ENCODE measurements around the gene DHX38. TPM values are rescaled to one million over a fixed set of nuclear protein-coding genes. Genes with fewer than 3 reads are reported as not detected.

The DHX38 gene
- 10 to 100 TPM; 29.1 to 46.5 (median 36.6) TPM for total RNA-seq
- polyA plus RNA-seq, result 10 to 100 TPM; 41.4 to 50.6 TPM
- long read RNA-seq, donor 1, full-length matches to known transcripts, result 31 of 73 reads
- long read RNA-seq, donor 1, partial matches to known transcripts, result 20 of 73 reads
- long read RNA-seq, donor 1, other reads (novel, unspliced or antisense), result 22 of 73 reads
- long read RNA-seq, donor 2, full-length matches to known transcripts, result 27 of 59 reads
- long read RNA-seq, donor 2, partial matches to known transcripts, result 23 of 59 reads
- long read RNA-seq, donor 2, other reads (novel, unspliced or antisense), result 9 of 59 reads
- long read RNA-seq, donor 3, full-length matches to known transcripts, result 17 of 46 reads
- long read RNA-seq, donor 3, partial matches to known transcripts, result 24 of 46 reads
- long read RNA-seq, donor 3, other reads (novel, unspliced or antisense), result 5 of 46 reads

DNA sequence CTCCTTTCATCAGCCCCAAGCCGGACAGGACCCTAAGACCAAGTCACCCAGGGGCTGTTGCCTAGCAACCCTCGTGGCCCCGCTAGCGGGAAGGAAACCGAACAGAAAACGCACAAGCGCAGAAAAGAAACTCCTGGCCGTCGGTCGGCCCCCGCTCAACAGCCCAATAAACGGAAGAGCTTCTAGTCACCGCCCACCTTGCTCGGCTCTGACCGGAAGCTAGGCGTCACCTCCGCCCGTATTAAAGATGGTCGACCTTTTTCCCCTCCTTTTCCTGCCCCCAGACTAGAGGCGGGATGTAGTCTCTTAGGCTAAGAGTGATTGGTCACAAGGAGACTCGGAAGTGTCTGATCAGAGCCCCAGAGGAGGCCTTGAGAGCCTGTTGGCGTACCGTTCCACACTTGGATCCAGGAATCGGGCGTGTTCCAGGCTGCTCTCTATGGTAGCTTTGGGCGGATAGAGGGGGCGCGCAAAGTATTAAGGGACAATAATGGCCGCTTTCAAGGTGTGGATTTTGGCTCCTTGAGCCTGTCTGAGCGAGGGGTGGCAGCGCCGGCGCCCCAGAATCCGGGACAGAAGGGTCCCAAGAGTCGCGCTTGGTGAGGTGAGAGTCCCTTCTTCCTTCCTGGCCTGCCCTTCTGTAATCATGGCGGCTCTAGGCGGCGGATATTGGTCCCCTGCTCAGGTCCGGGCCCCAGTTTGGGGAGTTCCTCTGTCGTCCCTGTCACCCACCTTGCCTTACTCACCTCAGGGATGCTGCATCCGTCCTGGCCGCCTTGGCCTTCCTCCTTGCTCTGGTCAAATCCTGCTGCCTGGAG lies at the start of gene DHX38, which contains the start of gene TXNL4B:
Gene DHX38, plus strand, starts transcription at position 400 of the 818 bp plus-strand sequence. CDS start 2,311 bp downstream, outside the sequence.
Gene TXNL4B, minus strand, starts transcription at position 173 of the 818 bp plus-strand sequence. CDS start 2,871 bp downstream, outside the sequence.
- intact Hi-C loops (cut with DNase I), result loop anchor here in 5 of 10 donors (1.0 to 10.0 kb wide), 5 partner anchors 19 to 209 kb away; partner anchors contain the start of genes DHODH (in 1 of the 5) and ZNF821 (in 1 of the 5)
- Histone ChIP-seq H3K36me3 (peaks cover 0 to 57% (median 23%) of the 10 kb centered on the region in 9 donors), H3K27ac (peak within 1 kb of the TSS; percentile 74 to 95 (median 92)), H3K27me3 (no peaks in the 10 kb centered on the region), H3K4me3 (peak within 1 kb of the TSS; percentile 82 to 99 (median 90)), H3K4me1 (peaks cover 0 to 46% (median 33%) of the 10 kb centered on the region in 9 donors), H3K9me3 (no peaks in the 10 kb centered on the region)
- ATAC-seq (peak; percentile 99 to 100 (median 99)), DNase-seq (peak; percentile 87 to 97)
- TF ChIP-seq, protein P1, sequence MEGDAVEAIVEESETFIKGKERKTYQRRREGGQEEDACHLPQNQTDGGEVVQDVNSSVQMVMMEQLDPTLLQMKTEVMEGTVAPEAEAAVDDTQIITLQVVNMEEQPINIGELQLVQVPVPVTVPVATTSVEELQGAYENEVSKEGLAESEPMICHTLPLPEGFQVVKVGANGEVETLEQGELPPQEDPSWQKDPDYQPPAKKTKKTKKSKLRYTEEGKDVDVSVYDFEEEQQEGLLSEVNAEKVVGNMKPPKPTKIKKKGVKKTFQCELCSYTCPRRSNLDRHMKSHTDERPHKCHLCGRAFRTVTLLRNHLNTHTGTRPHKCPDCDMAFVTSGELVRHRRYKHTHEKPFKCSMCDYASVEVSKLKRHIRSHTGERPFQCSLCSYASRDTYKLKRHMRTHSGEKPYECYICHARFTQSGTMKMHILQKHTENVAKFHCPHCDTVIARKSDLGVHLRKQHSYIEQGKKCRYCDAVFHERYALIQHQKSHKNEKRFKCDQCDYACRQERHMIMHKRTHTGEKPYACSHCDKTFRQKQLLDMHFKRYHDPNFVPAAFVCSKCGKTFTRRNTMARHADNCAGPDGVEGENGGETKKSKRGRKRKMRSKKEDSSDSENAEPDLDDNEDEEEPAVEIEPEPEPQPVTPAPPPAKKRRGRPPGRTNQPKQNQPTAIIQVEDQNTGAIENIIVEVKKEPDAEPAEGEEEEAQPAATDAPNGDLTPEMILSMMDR (IDR thresholded peaks at IDR 0.05), result no peak
- WGBS, 2 donors, result 0 to 1% methylated on average over 43 of the region's 43 CpGs

GRCh38 chr16:72044296-72044695 lies 49.4 kb upstream of the DHX38 start:
- intact Hi-C loops (cut with DNase I), result no loop called here
- Histone ChIP-seq H3K4me1 (peaks cover 0 to 8% (median 5%) of the 10 kb centered on the region in 9 donors), H3K4me3 (no peak overlapping the region), H3K36me3 (peaks cover 0 to 33% (median 6%) of the 10 kb centered on the region in 9 donors), H3K27me3 (no peaks in the 10 kb centered on the region), H3K27ac (no peak overlapping the region), H3K9me3 (peaks cover 0 to 13% (median 0%) of the 10 kb centered on the region in 11 donors)
- DNase-seq (no peak), ATAC-seq (no peak)
- 78% methylated on average over 6 of the region's 6 CpGs for WGBS, 2 donors
- TF ChIP-seq, protein P1 (IDR thresholded peaks at IDR 0.05), result no peak

DNA sequence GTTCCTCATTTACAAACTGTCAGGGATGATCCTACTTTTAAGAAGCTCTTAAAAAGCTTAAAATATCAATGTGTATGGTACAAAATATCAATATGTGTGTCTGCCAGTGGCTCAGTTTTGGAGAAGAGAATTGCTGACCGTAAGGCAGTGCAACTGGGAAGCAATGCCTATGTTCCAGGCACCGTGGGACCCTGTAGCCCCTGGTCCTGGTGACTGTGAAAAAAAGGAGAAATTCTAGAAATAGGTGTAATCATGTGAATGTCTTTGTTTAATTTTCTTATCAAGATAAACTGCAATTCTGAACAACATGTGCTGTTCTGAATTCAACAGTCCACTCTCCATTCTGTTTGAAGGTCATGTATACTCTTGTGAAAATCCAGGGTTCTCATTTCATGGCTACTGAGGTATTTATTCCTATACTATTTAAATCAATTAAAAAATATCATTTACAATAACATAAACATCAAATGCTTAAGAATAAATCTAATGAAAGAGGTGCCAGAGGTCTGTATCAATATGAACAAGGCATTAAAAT lies 48.8 kb upstream of the DHX38 start:
- ATAC-seq (no peak), DNase-seq (no peak)
- no peaks in the 10 kb centered on the region for H3K27me3 ChIP-seq
- no peak overlapping the region for H3K4me3 ChIP-seq
- peaks cover 0 to 19% (median 0%) of the 10 kb centered on the region in 11 donors for H3K9me3 ChIP-seq
- no peak overlapping the region for H3K27ac ChIP-seq
- peaks cover 0 to 8% (median 5%) of the 10 kb centered on the region in 9 donors for H3K4me1 ChIP-seq
- TF ChIP-seq, protein P1 (IDR thresholded peaks at IDR 0.05), result no peak
- peaks cover 0 to 33% (median 6%) of the 10 kb centered on the region in 9 donors for H3K36me3 ChIP-seq
- intact Hi-C loops (cut with DNase I), result no loop called here
- 64 to 95% methylated on average over 2 of the region's 2 CpGs for whole genome bisulfite sequencing, 2 donors

- H3K27me3 ChIP-seq, result no peaks in the 10 kb centered on the region
- ATAC-seq, result no peak
- TF ChIP-seq, protein P1 (IDR thresholded peaks at IDR 0.05), result no peak
- no peak for DNase-seq
- intact Hi-C loops (cut with DNase I), result no loop called here
- H3K4me3 ChIP-seq, result no peak overlapping the region
- H3K4me1 ChIP-seq, result peaks cover 0 to 24% (median 0%) of the 10 kb centered on the region in 9 donors
- H3K36me3 ChIP-seq, result peaks cover 0 to 3% (median 0%) of the 10 kb centered on the region in 9 donors
- peaks cover 0 to 22% (median 0%) of the 10 kb centered on the region in 11 donors for H3K9me3 ChIP-seq
- no peak overlapping the region for H3K27ac ChIP-seq
Measured at GRCh38 chr16:72049110-72049509, 44.5 kb upstream of the DHX38 start.
